Measurements from ENCODE around the gene DAZAP2.

GRCh38 chr12:51270951-51271518 is 32.4 kb downstream of the DAZAP2 start:
- TF ChIP-seq EZH2phosphoT487 (IDR thresholded peaks at IDR 0.05; ENCODE audit: borderline replicate concordance, low read length) (no peak), CTCF (conservative IDR thresholded peaks at IDR 0.05; ENCODE audit: low read depth, low read length) (no peak)

Measured in PC-3 (cell line).